CD14-positive monocyte (primary cell): ENCODE measurements around the gene DENND1A. TPM values are rescaled to one million over a fixed set of nuclear protein-coding genes. Genes with fewer than 3 reads are reported as not detected.
A peak's percentile ranks its signal among the peaks of the same experiment; 100 is the strongest.

ENCODE experiments used
- DNase-seq, 3 donors: peaks; one replicate each; pipeline ENCODE4 v3.0.0-alpha.2; 2011 to 2022
- H2AFZ ChIP-seq: 2 replicates; pipeline ENCODE4 v1.6.0; 2012; ENCODE audit warnings: mild to moderate bottlenecking, low read depth, low read length, inconsistent platforms; ENCODE audit not compliant: insufficient read depth, poor library complexity, severe bottlenecking
- H3K27ac ChIP-seq, 2 donors: 1 replicate in 1 of 2; 2 replicates in 1 of 2; pipeline ENCODE4 v1.5.1; 2012 to 2013; ENCODE audit warnings: low read length in 2 of 2, control low read depth in 1 of 2, inconsistent platforms in 1 of 2, low read depth in 1 of 2, mild to moderate bottlenecking in 1 of 2
- H3K27me3 ChIP-seq, 2 donors: one replicate each; pipeline versions ENCODE4 v1.6.0 to v1.6.1; 2011 to 2013; ENCODE audit warnings: low read length in 2 of 2; ENCODE audit not compliant: control insufficient read depth in 2 of 2, insufficient read depth in 2 of 2
- H3K36me3 ChIP-seq, 2 donors: replicated peaks in 1 of 2; 1 replicate in 1 of 2; 2 replicates in 1 of 2; pipeline versions ENCODE4 v1.5.1 to v1.6.1; 2012 to 2013; ENCODE audit warnings: low read length in 2 of 2, control low read depth in 1 of 2, inconsistent platforms in 1 of 2, mild to moderate bottlenecking in 1 of 2; ENCODE audit not compliant: insufficient read depth in 2 of 2, control insufficient read depth in 1 of 2
- H3K4me1 ChIP-seq, 2 donors: 1 replicate in 1 of 2; 2 replicates in 1 of 2; pipeline versions ENCODE4 v1.5.1 to v1.6.1; 2012 to 2013; ENCODE audit warnings: low read length in 2 of 2, control low read depth in 1 of 2, inconsistent platforms in 1 of 2, mild to moderate bottlenecking in 1 of 2, moderate library complexity in 1 of 2; ENCODE audit not compliant: insufficient read depth in 2 of 2, control insufficient read depth in 1 of 2
- H3K4me2 ChIP-seq: replicated peaks from 2 replicates; pipeline ENCODE3; 2012; ENCODE audit warnings: low read length, moderate library complexity, mild to moderate bottlenecking; ENCODE audit not compliant: poor library complexity, severe bottlenecking; ENCODE audit errors: extremely low read depth
- H3K4me3 ChIP-seq, 3 experiments: fragments of 200-600 bp in 1 of 3; sonication (generic) in 1 of 3; replicated peaks in 1 of 3; 1 replicate in 2 of 3; 2 replicates in 1 of 3; pipeline ENCODE4 v1.5.1; 2011 to 2013; ENCODE audit warnings: low read length in 3 of 3, mild to moderate bottlenecking in 3 of 3, control low read depth in 2 of 3, low read depth in 2 of 3, inconsistent platforms in 1 of 3, moderate library complexity in 1 of 3
- H3K79me2 ChIP-seq: 2 replicates; pipeline ENCODE4 v1.6.0; 2012; ENCODE audit warnings: mild to moderate bottlenecking, control low read depth, inconsistent platforms, low read length, moderate library complexity; ENCODE audit not compliant: insufficient read depth
- H3K9ac ChIP-seq: 2 replicates; pipeline ENCODE4 v1.6.0; 2017; ENCODE audit warnings: low read length, mild to moderate bottlenecking; ENCODE audit not compliant: insufficient read depth, poor library complexity, severe bottlenecking
- H3K9me3 ChIP-seq, 2 donors: replicated peaks in 1 of 2; 1 replicate in 1 of 2; 2 replicates in 1 of 2; pipeline versions ENCODE4 v1.5.1 to v1.6.1; 2012 to 2013; ENCODE audit warnings: low read length in 2 of 2, control low read depth in 1 of 2; ENCODE audit not compliant: control insufficient read depth in 1 of 2, insufficient read depth in 1 of 2
- H4K20me1 ChIP-seq: 2 replicates; pipeline ENCODE4 v1.6.0; 2012; ENCODE audit warnings: mild to moderate bottlenecking, low read length, control low read depth, moderate library complexity; ENCODE audit not compliant: insufficient read depth
- H3K27ac Mint-ChIP-seq, 7 donors: one replicate each; pipeline ENCODE4 v1.8.0; 2020; ENCODE audit warnings: mild to moderate bottlenecking in 7 of 7, mixed read lengths in 7 of 7, moderate library complexity in 6 of 7, inconsistent platforms in 2 of 7
- H3K27me3 Mint-ChIP-seq, 3 donors: one replicate each; pipeline ENCODE4 v1.8.0; 2021 to 2022; ENCODE audit warnings: low read depth in 3 of 3, mild to moderate bottlenecking in 3 of 3, mixed read lengths in 3 of 3, moderate library complexity in 3 of 3, inconsistent platforms in 1 of 3
- H3K36me3 Mint-ChIP-seq, 2 donors: one replicate each; pipeline ENCODE4 v1.8.0; 2020; ENCODE audit warnings: mixed read lengths in 2 of 2, inconsistent platforms in 1 of 2, mild to moderate bottlenecking in 1 of 2
- H3K4me1 Mint-ChIP-seq: one replicate; pipeline ENCODE4 v1.8.0; 2020; ENCODE audit warnings: mild to moderate bottlenecking, mixed read lengths
- H3K4me3 Mint-ChIP-seq, 2 donors: one replicate each; pipeline ENCODE4 v1.8.0; 2020; ENCODE audit warnings: mild to moderate bottlenecking in 2 of 2, mixed read lengths in 2 of 2, moderate library complexity in 1 of 2
- H3K9me3 Mint-ChIP-seq, 7 donors: one replicate each; pipeline ENCODE4 v1.8.0; 2020 to 2022; ENCODE audit warnings: mixed read lengths in 7 of 7, mild to moderate bottlenecking in 6 of 7, moderate library complexity in 6 of 7, inconsistent platforms in 2 of 7
- CTCF ChIP-seq: fragments of 200-600 bp; IDR thresholded peaks from one replicate; pipeline ENCODE4 v1.8.0; 2022; ENCODE audit warnings: antibody characterized with exemption, mild to moderate bottlenecking
- WGBS: methylation state at CpG from one replicate; pipeline ENCODE4 v1.1.5; 2013; ENCODE audit warnings: missing lambda C conversion rate; ENCODE audit not compliant: insufficient coverage; 5-methylcytosine and 5-hydroxymethylcytosine counted together
- intact Hi-C, 2 donors: fragments of 100-400 bp; cut with micrococcal nuclease; formaldehyde crosslinking; loops; one replicate each; pipeline versions ENCODE4 v1.15.0 to v1.15.1; 2023
- polyA plus RNA-seq, 3 donors: library from polyadenylated mRNA; depleted of rRNA in 1 of 3; unstranded in 2 of 3; stranded (reverse) in 1 of 3; fragments of 300-500 nt in 2 of 3; fragments of >200 nt in 1 of 3; fragmentation: Illumina TruSeq in 2 of 3; gene quantifications; 1 replicate in 2 of 3; 2 replicates in 1 of 3; pipeline ENCODE4 v1.2.3, GENCODE V29; 2012 to 2021

The DENND1A gene
- polyA plus RNA-seq, 3 donors, result 24.8 to 73.0 (median 29.4) TPM

GRCh38 chr9:123880420-123880819 is 49.5 kb downstream of the DENND1A start:
- Mint-ChIP-seq H3K27ac (peak overlapping the region in 1 of 7 donors; percentile 43), H3K4me3 (no peak overlapping the region), H3K9me3 (no peaks in the 10 kb centered on the region), H3K4me1 (peaks cover 43% of the 10 kb centered on the region), H3K27me3 (peaks cover 0 to 2% (median 0%) of the 10 kb centered on the region in 3 donors), H3K36me3 (peaks cover 19 to 21% of the 10 kb centered on the region in 2 donors)
- no peaks in the 10 kb centered on the region for H3K27me3 ChIP-seq
- WGBS, result 100% methylated on average over 1 of the region's 3 CpGs
- H3K36me3 ChIP-seq, result peaks cover 21 to 34% of the 10 kb centered on the region in 2 donors
- H3K4me3 ChIP-seq, result no peak overlapping the region
- peaks cover 5% of the 10 kb centered on the region in 2 donors for H3K4me1 ChIP-seq
- no peak overlapping the region for H3K4me2 ChIP-seq
- intact Hi-C loops, result no loop called here
- no peak overlapping the region for H3K27ac ChIP-seq
- H4K20me1 ChIP-seq, result peaks cover 95% of the 10 kb centered on the region
- no peak for TF ChIP-seq CTCF
- no peak for DNase-seq
- H3K79me2 ChIP-seq, result peaks cover 94% of the 10 kb centered on the region
- H3K9me3 ChIP-seq, result no peaks in the 10 kb centered on the region
- no peak overlapping the region for H3K9ac ChIP-seq
- no peak overlapping the region for H2AFZ ChIP-seq

- Mint-ChIP-seq H3K4me3 (no peak overlapping the region), H3K27ac (no peak overlapping the region), H3K9me3 (no peaks in the 10 kb centered on the region), H3K36me3 (peaks cover 31% of the 10 kb centered on the region in 2 donors), H3K4me1 (peaks cover 23% of the 10 kb centered on the region), H3K27me3 (peaks cover 0 to 2% (median 0%) of the 10 kb centered on the region in 3 donors)
- no peak overlapping the region for H3K9ac ChIP-seq
- no peak overlapping the region for H3K4me3 ChIP-seq
- no peak overlapping the region for H2AFZ ChIP-seq
- no peaks in the 10 kb centered on the region for H3K27me3 ChIP-seq
- no peak for TF ChIP-seq CTCF
- intact Hi-C loops, result no loop called here
- H3K9me3 ChIP-seq, result no peaks in the 10 kb centered on the region
- no peak overlapping the region for H3K27ac ChIP-seq
- WGBS, result no CpG with 5 or more reads among the region's 1 CpG
- no peak overlapping the region for H3K4me2 ChIP-seq
- no peak for DNase-seq
- H3K4me1 ChIP-seq, result peaks cover 0 to 4% of the 10 kb centered on the region in 2 donors
- peaks cover 92% of the 10 kb centered on the region for H4K20me1 ChIP-seq
- H3K79me2 ChIP-seq, result peaks cover 93% of the 10 kb centered on the region
- H3K36me3 ChIP-seq, result peaks cover 21 to 45% of the 10 kb centered on the region in 2 donors
Measured at GRCh38 chr9:123876750-123877149, 53.2 kb downstream of the DENND1A start.
